Measurements from ENCODE around the gene U2AF2. TPM values are rescaled to one million over a fixed set of nuclear protein-coding genes. Genes with fewer than 3 reads are reported as not detected.

Gene U2AF2
- total and polyA plus RNA-seq, 9 of the 15 experiments (the other 6 are each of a cell fraction or from before 2014, with no cell fraction given), result 3.0 to 331 (median 157) TPM

GRCh38 chr19:55640043-55640576 lies 14.7 kb upstream of the U2AF2 start (continued):
- TF ChIP-seq ZNF232 (CRISPR knock-in tag; IDR thresholded peaks at IDR 0.05) (peak; percentile 99), RBBP5 (IDR thresholded peaks at IDR 0.05; ENCODE audit: borderline replicate concordance, insufficient read depth, low read length, poor library complexity, severe bottlenecking) (no peak), NFE2L1 (tag; IDR thresholded peaks at IDR 0.05; ENCODE audit: borderline replicate concordance, low read depth) (no peak), ESRRA (IDR thresholded peaks at IDR 0.05; ENCODE audit: borderline replicate concordance, low read depth) (peak; percentile 12; the same call in 1 of the 2 replicates), MTF1 (CRISPR knock-in tag; IDR thresholded peaks at IDR 0.05; ENCODE audit: borderline replicate concordance) (peak; percentile 38; the same call in 1 of the 2 replicates), CC2D1A (IDR thresholded peaks at IDR 0.05) (0 out of 2 replicates have a peak, but pooled peaks have one; percentile 10), NR1H2 (CRISPR knock-in tag; IDR thresholded peaks at IDR 0.05) (peak; percentile 89; the same call in 1 of the 2 replicates), ZNF24 (IDR thresholded peaks at IDR 0.05) (no peak), POLR3G (IDR thresholded peaks at IDR 0.05; ENCODE audit: extremely low read depth, insufficient read length, insufficient replicate concordance) (no peak), PRMT5 (CRISPR knock-in tag; IDR thresholded peaks at IDR 0.05) (peak; percentile 91), CTBP1 (IDR thresholded peaks at IDR 0.05; ENCODE audit: borderline replicate concordance) (peak; percentile 47; the same call in 1 of the 2 replicates), ZNF589 (CRISPR knock-in tag; IDR thresholded peaks at IDR 0.05; ENCODE audit: low read depth) (0 out of 2 replicates have a peak, but pooled peaks have one; percentile 14), ZNF57 (CRISPR knock-in tag; IDR thresholded peaks at IDR 0.05) (no peak), ZC3H8 (IDR thresholded peaks at IDR 0.05) (no peak), PHF8 (IDR thresholded peaks at IDR 0.05; ENCODE audit: borderline replicate concordance, low read length) (no peak), RBM17 (IDR thresholded peaks at IDR 0.05; ENCODE audit: borderline replicate concordance, low read depth, low read length) (no peak), FOXP4 (CRISPR knock-in tag; IDR thresholded peaks at IDR 0.05; ENCODE audit: borderline replicate concordance) (peak; percentile 99), THAP7 (CRISPR knock-in tag; IDR thresholded peaks at IDR 0.05) (no peak), ZNF644 (tag; IDR thresholded peaks at IDR 0.05; ENCODE audit: low read depth) (no peak), ZNF133 (CRISPR knock-in tag; IDR thresholded peaks at IDR 0.05) (no peak), DDX20 (tag; IDR thresholded peaks at IDR 0.05; ENCODE audit: low read depth) (no peak), MEF2D (tag; conservative IDR thresholded peaks at IDR 0.05; ENCODE audit: low read depth) (no peak), TCF15 (CRISPR knock-in tag; IDR thresholded peaks at IDR 0.05) (peak; percentile 15; the same call in 1 of the 2 replicates), ZNF707 (CRISPR knock-in tag; conservative IDR thresholded peaks at IDR 0.05) (no peak), FOXK1 (CRISPR knock-in tag; IDR thresholded peaks at IDR 0.05; ENCODE audit: borderline replicate concordance) (peak; percentile 99)

All from K562 (cell line).